Retinal pigment epithelial cell (primary cell): Measurements from ENCODE around the gene HBQ1.
"Not testable (repeated sequence)": the region's sequence is repeated elsewhere in the genome, so short reads cannot be mapped to it uniquely, and the experiment has no call there.

Source experiments
- DNase-seq: peaks from one replicate; pipeline ENCODE4 v3.0.0-alpha.2; 2010; ENCODE audit warnings: low read depth
- H3K4me3 ChIP-seq: 2 replicates; pipeline ENCODE4 v1.5.1; 2011; ENCODE audit warnings: mild to moderate bottlenecking, low read length, control low read depth, moderate library complexity
- TF ChIP-seq, protein P1 (sequence below): conservative IDR thresholded peaks from 2 replicates; pipeline ENCODE4 v1.5.1; 2011; ENCODE audit warnings: low read depth, low read length, control low read depth, inconsistent platforms

HBQ1 gene

DNA sequence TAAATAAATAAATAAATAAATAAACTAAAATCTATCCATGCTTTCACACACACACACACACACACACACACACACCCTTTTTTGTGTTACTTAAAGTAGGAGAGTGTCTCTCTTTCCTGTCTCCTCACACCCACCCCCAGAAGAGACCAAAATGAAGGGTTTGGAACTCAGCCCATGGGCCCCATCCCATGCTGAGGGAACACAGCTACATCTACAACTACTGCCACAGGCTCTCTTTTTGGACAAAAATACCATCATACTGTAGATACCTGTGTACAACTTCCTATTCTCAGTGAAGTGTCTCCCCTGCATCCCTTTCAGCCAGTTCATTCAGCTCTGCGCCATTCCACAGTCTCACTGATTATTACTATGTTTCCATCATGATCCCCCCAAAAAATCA lies 9.5 kb upstream of the HBQ1 start:
- TF ChIP-seq, protein P1, sequence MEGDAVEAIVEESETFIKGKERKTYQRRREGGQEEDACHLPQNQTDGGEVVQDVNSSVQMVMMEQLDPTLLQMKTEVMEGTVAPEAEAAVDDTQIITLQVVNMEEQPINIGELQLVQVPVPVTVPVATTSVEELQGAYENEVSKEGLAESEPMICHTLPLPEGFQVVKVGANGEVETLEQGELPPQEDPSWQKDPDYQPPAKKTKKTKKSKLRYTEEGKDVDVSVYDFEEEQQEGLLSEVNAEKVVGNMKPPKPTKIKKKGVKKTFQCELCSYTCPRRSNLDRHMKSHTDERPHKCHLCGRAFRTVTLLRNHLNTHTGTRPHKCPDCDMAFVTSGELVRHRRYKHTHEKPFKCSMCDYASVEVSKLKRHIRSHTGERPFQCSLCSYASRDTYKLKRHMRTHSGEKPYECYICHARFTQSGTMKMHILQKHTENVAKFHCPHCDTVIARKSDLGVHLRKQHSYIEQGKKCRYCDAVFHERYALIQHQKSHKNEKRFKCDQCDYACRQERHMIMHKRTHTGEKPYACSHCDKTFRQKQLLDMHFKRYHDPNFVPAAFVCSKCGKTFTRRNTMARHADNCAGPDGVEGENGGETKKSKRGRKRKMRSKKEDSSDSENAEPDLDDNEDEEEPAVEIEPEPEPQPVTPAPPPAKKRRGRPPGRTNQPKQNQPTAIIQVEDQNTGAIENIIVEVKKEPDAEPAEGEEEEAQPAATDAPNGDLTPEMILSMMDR = no peak
- no peak overlapping the region for H3K4me3 ChIP-seq
- no peak for DNase-seq

DNA sequence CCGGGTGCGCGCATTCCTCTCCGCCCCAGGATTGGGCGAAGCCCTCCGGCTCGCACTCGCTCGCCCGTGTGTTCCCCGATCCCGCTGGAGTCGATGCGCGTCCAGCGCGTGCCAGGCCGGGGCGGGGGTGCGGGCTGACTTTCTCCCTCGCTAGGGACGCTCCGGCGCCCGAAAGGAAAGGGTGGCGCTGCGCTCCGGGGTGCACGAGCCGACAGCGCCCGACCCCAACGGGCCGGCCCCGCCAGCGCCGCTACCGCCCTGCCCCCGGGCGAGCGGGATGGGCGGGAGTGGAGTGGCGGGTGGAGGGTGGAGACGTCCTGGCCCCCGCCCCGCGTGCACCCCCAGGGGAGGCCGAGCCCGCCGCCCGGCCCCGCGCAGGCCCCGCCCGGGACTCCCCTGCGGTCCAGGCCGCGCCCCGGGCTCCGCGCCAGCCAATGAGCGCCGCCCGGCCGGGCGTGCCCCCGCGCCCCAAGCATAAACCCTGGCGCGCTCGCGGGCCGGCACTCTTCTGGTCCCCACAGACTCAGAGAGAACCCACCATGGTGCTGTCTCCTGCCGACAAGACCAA lies 7.8 kb upstream of the HBQ1 start, which contains the start of gene HBA2:
Gene HBA2, plus strand, starts transcription at position 503 of the 568 bp plus-strand sequence. Its CDS starts 37 bp downstream, at position 540.
- not testable (repeated sequence) for DNase-seq, H3K4me3 ChIP-seq

DNA sequence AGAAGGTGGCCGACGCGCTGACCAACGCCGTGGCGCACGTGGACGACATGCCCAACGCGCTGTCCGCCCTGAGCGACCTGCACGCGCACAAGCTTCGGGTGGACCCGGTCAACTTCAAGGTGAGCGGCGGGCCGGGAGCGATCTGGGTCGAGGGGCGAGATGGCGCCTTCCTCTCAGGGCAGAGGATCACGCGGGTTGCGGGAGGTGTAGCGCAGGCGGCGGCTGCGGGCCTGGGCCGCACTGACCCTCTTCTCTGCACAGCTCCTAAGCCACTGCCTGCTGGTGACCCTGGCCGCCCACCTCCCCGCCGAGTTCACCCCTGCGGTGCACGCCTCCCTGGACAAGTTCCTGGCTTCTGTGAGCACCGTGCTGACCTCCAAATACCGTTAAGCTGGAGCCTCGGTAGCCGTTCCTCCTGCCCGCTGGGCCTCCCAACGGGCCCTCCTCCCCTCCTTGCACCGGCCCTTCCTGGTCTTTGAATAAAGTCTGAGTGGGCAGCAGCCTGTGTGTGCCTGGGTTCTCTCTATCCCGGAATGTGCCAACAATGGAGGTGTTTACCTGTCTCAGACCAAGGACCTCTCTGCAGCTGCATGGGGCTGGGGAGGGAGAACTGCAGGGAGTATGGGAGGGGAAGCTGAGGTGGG lies 6.9 kb upstream of the HBQ1 start:
- not testable (repeated sequence) for DNase-seq, H3K4me3 ChIP-seq

DNA sequence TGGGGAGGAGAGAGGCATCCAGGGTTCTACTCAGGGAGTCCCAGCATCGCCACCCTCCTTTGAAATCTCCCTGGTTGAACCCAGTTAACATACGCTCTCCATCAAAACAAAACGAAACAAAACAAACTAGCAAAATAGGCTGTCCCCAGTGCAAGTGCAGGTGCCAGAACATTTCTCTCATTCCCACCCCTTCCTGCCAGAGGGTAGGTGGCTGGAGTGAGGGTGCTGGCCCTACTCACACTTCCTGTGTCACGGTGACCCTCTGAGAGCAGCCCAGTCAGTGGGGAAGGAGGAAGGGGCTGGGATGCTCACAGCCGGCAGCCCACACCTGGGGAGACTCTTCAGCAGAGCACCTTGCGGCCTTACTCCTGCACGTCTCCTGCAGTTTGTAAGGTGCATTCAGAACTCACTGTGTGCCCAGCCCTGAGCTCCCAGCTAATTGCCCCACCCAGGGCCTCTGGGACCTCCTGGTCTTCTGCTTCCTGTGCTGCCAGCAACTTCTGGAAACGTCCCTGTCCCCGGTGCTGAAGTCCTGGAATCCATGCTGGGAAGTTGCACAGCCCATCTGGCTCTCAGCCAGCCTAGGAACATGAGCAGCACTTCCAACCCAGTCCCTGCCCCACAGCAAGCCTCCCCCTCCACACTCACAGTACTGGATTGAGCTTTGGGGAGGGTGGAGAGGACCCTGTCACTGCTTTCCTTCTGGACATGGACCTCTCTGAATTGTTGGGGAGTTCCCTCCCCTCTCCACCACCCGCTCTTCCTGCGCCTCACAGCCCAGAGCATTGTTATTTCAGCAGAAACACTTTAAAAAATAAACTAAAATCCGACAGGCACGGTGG lies 6.1 kb upstream of the HBQ1 start:
- DNase-seq, H3K4me3 ChIP-seq: not testable (repeated sequence)

DNA sequence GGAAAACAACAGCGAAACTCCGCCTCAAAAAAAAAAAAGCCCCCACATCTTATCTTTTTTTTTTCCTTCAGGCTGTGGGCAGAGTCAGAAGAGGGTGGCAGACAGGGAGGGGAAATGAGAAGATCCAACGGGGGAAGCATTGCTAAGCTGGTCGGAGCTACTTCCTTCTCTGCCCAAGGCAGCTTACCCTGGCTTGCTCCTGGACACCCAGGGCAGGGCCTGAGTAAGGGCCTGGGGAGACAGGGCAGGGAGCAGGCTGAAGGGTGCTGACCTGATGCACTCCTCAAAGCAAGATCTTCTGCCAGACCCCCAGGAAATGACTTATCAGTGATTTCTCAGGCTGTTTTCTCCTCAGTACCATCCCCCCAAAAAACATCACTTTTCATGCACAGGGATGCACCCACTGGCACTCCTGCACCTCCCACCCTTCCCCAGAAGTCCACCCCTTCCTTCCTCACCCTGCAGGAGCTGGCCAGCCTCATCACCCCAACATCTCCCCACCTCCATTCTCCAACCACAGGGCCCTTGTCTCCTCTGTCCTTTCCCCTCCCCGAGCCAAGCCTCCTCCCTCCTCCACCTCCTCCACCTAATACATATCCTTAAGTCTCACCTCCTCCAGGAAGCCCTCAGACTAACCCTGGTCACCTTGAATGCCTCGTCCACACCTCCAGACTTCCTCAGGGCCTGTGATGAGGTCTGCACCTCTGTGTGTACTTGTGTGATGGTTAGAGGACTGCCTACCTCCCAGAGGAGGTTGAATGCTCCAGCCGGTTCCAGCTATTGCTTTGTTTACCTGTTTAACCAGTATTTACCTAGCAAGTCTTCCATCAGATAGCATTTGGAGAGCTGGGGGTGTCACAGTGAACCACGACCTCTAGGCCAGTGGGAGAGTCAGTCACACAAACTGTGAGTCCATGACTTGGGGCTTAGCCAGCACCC lies 5.0 kb upstream of the HBQ1 start:
- no peak for DNase-seq
- TF ChIP-seq, protein P1 = no peak
- H3K4me3 ChIP-seq = no peak overlapping the region

DNA sequence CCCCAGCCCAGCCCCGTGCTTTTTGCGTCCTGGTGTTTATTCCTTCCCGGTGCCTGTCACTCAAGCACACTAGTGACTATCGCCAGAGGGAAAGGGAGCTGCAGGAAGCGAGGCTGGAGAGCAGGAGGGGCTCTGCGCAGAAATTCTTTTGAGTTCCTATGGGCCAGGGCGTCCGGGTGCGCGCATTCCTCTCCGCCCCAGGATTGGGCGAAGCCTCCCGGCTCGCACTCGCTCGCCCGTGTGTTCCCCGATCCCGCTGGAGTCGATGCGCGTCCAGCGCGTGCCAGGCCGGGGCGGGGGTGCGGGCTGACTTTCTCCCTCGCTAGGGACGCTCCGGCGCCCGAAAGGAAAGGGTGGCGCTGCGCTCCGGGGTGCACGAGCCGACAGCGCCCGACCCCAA lies 4.3 kb upstream of the HBQ1 start:
- not testable (repeated sequence) for DNase-seq, H3K4me3 ChIP-seq

DNA sequence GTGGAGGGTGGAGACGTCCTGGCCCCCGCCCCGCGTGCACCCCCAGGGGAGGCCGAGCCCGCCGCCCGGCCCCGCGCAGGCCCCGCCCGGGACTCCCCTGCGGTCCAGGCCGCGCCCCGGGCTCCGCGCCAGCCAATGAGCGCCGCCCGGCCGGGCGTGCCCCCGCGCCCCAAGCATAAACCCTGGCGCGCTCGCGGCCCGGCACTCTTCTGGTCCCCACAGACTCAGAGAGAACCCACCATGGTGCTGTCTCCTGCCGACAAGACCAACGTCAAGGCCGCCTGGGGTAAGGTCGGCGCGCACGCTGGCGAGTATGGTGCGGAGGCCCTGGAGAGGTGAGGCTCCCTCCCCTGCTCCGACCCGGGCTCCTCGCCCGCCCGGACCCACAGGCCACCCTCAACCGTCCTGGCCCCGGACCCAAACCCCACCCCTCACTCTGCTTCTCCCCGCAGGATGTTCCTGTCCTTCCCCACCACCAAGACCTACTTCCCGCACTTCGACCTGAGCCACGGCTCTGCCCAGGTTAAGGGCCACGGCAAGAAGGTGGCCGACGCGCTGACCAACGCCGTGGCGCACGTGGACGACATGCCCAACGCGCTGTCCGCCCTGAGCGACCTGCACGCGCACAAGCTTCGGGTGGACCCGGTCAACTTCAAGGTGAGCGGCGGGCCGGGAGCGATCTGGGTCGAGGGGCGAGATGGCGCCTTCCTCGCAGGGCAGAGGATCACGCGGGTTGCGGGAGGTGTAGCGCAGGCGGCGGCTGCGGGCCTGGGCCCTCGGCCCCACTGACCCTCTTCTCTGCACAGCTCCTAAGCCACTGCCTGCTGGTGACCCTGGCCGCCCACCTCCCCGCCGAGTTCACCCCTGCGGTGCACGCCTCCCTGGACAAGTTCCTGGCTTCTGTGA lies 3.5 kb upstream of the HBQ1 start, which contains the start of gene HBA1:
Gene HBA1, plus strand, starts transcription at position 204 of the 906 bp plus-strand sequence. Its CDS starts 37 bp downstream, at position 241.
- not testable (repeated sequence) for H3K4me3 ChIP-seq, DNase-seq

DNA sequence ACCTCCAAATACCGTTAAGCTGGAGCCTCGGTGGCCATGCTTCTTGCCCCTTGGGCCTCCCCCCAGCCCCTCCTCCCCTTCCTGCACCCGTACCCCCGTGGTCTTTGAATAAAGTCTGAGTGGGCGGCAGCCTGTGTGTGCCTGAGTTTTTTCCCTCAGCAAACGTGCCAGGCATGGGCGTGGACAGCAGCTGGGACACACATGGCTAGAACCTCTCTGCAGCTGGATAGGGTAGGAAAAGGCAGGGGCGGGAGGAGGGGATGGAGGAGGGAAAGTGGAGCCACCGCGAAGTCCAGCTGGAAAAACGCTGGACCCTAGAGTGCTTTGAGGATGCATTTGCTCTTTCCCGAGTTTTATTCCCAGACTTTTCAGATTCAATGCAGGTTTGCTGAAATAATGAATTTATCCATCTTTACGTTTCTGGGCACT lies 2.9 kb upstream of the HBQ1 start:
- TF ChIP-seq, protein P1 = no peak
- no peak for DNase-seq
- no peak overlapping the region for H3K4me3 ChIP-seq
